Sciatic nerve (tissue), 2 donors: ENCODE data around the gene TOP3A. TPM values are rescaled to one million over a fixed set of nuclear protein-coding genes. Genes with fewer than 3 reads are reported as not detected.
"Not testable (repeated sequence)": the region's sequence is repeated elsewhere in the genome, so short reads cannot be mapped to it uniquely, and the experiment has no call there.

ENCODE experiments used
- ATAC-seq: fragments of 200-7000 bp; cut with Tn5 transposase; one replicate; pipeline ENCODE4 v1.9.1; 2020; ENCODE audit warnings: mild to moderate bottlenecking, moderate library complexity
- DNase-seq: peaks from one replicate; pipeline ENCODE4 v3.0.0-alpha.2; 2020; ENCODE audit warnings: low spot score
- intact Hi-C: fragments of 100-400 bp; cut with DNase I; formaldehyde crosslinking; loops from one replicate; pipeline ENCODE4 v1.14.2; 2022
- total RNA-seq: library from RNA; stranded (reverse); fragmentation: NEBNext Ultra II Directional; extraction: Animal tissue kit (Norgen Biotek cat#: 25700); gene quantifications from one replicate; pipeline ENCODE4 v1.2.1, GENCODE V29; 2021
- donor health status: DM: no; HTN: no; CAD: no.
- donor health status: DM: no; HTN: no; CAD: no.

Gene TOP3A
- total RNA-seq, 1 donor from 2014 or later: 37.0 TPM

DNA sequence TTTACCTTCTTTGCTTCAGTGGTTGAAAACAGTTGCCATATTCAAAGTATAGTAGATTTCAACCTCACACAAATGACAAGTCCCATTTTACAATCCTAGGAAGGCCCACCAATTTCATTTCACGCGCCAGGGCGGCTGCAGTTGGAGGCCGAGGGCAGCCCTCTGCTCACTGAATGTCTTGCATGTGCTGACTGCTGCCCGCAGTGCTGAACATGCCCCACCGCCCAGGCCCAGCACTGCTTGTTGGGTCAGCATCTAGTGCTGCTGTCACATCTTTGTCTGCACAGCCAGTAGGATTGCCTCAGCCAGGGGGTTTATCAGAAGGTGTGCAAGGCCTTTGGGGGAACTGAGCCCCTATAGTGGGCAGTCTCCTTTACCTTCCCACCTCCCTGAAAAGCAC, 11.8 kb upstream of the TOP3A start:
- intact Hi-C loops: no loop called here
- DNase-seq (no peak), ATAC-seq (no peak)

DNA sequence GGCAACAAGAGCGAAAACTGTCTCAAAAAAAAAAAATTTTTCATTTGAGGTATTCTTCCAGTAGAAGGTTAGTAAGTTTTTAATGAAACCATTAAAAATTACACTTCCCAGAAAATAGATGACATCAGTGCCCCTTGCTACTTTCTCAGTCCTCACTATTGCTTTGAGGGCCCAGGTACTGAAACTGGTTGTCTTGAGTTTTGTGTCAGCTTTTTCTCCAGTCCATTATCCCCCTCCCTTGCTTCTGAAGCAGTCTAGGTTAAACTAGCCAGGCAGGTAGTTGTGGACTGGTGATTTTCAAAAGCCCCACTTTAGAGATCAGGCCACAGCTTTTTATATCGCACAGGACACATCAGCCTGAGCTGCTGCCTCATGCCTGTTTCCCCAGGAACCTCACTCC, 11.2 kb upstream of the TOP3A start:
- ATAC-seq: no peak
- intact Hi-C loops: no loop called here
- DNase-seq: no peak

DNA sequence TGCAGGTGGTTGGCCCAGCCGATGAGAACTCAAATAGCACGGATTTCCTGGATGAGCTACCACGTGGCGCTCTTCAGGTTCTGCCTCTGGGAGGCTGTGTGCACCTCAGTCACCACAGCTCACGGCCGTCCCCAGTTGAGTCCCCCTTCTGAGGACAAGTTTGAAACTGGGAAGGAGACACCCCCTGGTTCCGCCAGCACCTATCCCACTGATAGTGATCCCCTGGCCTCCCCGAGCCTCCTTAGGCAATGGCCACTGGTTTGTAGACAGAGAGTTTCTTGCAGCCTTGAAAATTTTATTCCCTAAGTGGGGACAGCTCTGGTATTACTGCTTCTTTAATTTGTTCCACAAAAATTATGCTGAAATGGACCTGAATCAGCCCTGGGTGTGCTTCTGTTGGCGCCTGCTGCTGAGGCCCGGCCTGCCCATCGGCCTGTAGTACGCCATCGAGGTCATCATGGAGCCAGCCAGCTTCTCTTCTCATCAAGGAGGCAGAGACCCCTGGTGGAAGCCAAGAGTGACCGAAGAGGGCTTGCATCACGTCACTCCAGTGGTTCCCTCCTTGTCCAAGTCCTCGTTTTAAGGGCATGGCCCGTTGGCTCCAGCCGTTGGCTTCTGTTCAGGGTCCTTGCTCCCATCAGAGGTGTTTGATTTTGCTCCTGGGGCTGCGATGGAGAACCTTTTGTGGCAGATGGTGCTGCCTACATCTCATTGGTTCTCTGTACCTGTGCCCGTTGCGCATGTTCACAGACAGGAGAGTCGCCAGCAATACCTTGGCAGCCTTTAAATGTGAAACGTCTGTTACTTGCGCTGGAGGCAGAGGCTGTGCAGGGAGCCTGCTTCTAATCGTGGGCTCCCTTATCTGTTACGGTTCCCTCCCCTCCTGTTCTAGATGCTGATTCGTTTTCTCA, 9.6 kb upstream of the TOP3A start:
- no peak for DNase-seq
- intact Hi-C loops: no loop called here
- peak; percentile 71 for ATAC-seq

DNA sequence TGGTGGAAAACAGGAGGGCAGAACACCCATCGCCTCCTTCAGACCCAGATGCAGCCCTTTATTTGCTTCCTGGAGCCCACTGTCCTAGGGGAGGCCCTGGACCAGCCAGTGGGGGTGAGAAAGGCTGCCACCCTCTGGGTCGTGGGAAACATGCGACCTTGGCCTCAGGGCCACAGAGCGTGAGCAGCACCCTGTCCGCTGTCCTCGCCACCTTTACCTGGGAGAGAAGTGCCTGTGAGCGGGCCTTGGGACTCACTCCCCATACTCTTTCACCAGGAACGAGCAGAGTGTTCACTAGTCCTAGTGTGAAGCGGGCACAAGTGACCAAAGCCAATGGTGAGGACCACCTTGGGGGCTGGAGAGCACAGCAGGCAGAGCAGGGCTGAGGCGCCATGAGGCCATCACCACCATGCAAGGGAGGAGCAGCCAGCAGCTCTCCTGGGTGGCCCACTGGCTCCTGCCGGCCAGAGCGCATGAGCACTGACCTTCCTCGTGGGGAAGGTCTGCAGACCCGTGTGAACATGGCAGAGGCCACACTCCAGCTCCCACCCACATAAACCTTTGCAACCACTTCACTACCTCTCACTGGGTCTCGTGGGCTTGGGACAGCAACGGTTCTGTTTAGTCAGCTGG, 8.8 kb upstream of the TOP3A start:
- DNase-seq: no peak
- no peak for ATAC-seq
- intact Hi-C loops: no loop called here

DNA sequence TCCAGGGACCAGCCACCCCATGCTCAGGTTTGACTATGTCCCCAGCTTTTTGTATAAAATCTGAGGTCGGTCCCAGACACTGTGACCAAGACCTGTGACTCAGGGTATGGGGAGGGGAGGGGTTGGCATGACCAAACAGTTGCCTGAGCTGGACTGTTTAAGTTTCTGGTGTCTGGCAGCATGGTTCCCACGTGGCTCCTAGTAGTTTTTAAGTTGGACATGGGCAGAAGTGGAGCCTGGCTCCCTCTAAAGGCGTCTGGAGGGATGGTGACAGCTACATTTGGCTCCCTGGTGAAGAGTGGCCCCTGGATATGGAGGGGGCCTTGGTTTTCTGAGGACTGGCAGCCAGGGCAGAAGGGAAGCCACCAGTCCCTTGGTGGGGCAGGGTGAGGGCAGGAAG, 8.2 kb upstream of the TOP3A start:
- intact Hi-C loops: no loop called here
- no peak for ATAC-seq
- no peak for DNase-seq

DNA sequence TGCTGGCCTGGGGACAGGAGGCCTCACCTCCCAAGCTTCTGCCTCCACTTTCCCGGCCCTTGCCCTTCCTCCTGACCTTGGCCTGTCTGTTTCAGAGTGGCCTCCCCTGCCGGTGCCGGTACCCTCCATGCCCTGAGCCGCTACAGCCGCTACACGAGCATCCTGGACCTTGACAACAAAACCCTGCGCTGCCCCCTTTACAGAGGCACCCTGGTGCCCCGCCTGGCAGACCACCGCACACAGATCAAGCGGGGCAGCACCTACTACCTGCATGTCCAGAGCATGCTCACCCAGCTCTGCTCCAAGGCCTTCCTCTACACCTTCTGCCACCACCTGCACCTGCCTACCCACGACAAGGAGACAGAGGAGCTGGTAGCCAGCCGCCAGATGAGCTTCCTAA, 7.7 kb upstream of the TOP3A start:
- ATAC-seq: no peak
- DNase-seq: no peak
- intact Hi-C loops: no loop called here

DNA sequence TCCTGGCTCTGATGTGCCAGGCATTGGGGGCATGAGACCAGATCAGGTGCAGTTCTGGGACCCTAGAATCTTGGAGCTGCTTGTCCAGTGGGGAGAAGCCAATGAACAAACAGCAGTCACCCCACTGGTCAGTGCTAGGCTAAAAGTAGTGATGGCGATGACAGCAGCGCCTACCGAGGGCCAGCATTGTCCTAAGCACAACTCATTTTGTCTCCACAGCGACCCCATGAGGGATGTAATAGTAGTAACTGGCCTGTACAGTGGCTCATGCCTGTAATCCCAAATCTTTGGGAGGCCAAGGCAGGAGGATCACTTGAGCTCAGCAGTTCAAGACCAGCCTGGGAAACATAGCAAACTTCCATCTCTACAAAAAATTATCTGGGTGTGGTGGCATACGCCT, 6.5 kb upstream of the TOP3A start:
- intact Hi-C loops: no loop called here
- ATAC-seq: no peak
- no peak for DNase-seq

DNA sequence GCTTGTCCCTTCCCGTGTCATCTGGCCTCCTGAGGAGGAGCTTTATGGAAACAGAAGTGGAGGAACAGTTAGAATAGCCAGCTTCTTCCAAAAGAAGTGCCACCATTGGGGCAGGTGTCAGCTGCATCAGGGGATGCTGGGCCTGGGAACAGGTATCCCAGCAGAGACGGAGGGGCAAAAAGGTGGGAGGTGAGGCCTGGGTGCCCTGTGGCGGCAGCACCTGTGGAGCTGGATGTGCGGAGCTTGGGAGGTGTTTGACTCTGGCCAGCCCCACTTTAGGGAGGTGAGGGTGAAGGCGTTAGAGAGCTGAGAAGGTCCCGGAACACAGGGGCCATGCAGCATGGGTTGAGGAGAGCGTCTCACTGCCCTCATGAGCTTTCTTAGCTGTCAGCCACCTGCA, 5.5 kb upstream of the TOP3A start:
- intact Hi-C loops: no loop called here
- DNase-seq: no peak
- ATAC-seq: no peak

DNA sequence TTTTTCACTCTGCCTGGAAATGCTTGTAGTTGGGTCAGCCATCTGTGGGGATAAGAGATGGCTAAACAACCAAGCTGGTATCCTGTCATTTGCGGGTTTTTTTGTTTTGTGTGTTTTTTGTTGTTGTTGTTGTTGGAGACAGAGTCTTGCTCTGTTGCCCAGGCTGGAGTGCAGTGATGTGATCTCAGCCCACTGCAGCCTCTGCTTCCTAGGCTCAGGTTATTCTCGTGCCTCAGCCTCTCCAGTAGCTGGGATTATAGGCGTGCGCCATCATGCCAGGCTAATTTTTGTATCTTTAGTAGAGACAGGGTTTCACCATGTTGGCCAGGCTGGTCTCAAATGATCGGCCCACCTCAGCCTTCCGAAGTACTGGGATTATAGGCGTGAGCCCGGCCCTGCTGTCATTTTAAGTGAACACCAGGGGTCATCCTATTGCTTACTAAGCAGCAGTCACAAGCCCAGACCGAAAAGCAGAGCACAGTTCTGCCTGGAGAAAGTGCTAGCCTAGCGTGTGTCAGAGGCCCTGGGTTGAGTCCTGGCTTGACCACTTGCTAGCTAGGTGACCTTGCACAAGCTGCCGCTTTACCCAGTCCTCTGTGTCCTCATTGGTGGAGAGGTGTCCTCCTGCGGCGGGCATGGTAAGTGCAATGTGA, 4.9 kb upstream of the TOP3A start:
- DNase-seq: no peak
- ATAC-seq: no peak
- intact Hi-C loops: loop anchor here (10.0 kb wide), 1 partner anchor 55 kb away; the partner anchor contains the start of gene MIEF2

DNA sequence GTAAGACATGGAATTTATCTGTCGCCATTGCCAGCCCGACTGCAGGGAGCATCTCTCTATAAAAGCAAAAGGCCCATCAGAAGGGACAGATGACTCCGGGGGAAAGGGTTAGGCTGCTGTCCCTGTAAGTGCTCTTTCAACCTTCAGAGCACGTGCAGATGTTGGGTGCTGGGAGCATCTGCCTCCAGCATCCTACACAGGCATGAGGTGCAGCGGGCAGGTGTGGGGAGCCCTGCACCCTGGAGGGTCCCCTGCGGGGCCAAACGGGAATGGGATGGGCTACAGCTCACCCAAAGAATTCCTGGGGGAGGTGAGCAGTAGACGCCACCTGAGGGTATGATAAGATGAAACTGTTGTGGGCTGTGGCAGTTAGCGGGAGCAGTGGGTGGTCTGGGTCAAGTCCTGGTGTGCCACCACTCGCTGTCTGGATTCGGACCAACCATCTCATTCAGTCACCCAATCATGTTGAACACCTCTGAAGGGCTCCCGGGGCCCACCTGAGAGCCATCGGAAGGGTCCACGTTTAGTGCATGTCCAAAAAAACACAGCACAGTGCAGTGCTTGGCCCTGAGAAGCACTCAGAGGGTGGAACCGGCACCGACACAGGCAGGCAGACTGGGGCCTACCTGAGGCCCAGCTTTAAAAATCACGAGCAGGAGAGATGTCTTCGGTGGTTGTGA, 4.1 kb upstream of the TOP3A start:
- intact Hi-C loops: loop anchor here (10.0 kb wide), 1 partner anchor 54 kb away; the partner anchor contains the start of gene MIEF2
- DNase-seq (no peak), ATAC-seq (no peak)

DNA sequence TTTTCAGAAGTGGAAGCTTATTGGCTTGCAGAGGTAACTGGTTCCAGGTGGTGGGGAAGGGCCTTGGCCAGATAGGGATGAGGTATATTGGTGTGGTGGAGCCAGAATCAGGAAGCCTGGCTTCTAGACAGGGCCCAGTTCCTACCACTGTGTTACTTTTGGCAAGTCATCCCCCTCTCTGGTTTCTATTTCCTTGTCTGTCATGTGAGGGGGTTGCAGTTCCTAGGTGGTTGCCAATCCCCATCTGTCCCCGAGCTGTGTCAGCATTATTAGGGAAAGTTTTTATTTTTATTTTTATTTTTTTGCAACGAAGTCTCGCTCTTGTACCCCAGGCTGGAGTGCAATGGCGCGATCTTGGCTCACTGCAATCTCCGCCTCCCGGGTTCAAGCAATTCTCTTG, 3.3 kb upstream of the TOP3A start:
- intact Hi-C loops: loop anchor here (10.0 kb wide), 1 partner anchor 53 kb away; the partner anchor contains the start of gene MIEF2
- ATAC-seq: no peak
- no peak for DNase-seq

DNA sequence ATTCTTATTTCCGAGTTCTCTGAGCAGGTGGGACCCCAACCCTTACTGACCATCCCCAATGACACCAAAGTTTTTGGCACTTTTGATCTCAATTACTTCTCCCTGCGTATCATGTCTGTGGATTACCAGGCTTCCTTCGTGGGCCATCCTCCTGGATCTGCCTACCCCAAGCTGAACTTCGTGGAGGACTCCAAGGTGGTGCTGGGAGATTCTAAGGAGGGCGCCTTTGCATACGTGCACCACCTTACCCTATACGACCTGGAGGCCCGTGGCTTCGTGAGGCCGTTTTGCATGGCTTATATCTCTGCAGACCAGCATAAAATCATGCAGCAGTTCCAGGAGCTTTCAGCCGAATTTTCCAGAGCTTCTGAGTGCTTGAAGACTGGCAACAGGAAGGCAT, 1.2 kb upstream of the TOP3A start:
- DNase-seq (no peak), ATAC-seq (no peak)
- intact Hi-C loops: loop anchor here (10.0 kb wide), 1 partner anchor 51 kb away; the partner anchor contains the start of gene MIEF2

DNA sequence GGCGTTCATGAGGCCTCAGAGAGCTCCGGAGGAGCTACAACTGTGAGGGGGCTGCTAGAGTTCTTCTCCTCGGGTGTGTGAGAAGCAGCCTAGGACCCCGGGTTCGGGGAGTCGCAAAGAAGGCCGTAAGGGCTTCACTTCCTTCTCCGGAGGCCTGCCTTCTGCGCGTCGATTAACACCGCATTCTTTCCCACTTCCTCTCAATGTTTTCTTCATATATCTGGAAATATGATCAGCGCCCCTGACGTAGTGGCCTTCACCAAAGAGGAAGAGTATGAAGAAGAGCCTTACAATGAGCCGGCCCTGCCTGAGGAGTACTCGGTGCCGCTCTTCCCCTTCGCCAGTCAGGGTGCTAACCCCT, 748 bp upstream of the TOP3A start:
- DNase-seq (no peak), ATAC-seq (peak; percentile 2)
- intact Hi-C loops: loop anchor here (10.0 kb wide), 1 partner anchor 51 kb away; the partner anchor contains the start of gene MIEF2

DNA sequence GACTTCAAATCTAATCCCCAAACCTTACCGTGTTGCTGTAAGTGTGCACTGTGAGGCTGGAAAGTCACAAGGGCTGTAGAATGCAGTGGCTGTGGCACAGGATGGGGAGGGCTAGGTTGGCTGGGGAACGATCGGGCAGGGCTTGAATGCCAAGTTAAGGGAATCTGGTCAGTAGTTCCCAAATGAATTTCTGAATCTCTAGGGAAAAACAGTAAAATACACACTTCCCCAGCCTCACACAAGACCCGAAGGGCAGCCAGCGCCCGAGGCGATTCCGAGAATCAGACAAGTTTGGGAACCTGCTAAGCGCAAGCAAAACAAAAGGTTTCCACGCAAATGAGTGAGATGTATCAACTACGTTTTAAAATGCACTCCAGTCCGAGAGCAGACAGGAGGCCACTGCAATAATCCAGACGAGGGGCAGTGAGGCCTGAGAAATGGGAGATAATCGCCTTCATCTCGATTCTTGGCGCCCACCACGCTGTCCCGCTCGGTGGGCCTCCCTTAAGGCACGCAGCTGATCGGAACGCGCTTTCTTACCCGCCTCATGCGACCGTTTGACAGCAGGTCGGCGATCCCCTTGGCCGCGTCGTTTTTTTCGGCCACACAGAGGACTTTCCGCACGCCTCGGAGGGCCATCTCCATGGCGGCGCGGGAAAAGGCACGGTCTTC, 599 bp downstream of the TOP3A start:
- intact Hi-C loops: loop anchor here (10.0 kb wide), 1 partner anchor 49 kb away; the partner anchor contains the start of gene MIEF2
- ATAC-seq (no peak), DNase-seq (no peak)

DNA sequence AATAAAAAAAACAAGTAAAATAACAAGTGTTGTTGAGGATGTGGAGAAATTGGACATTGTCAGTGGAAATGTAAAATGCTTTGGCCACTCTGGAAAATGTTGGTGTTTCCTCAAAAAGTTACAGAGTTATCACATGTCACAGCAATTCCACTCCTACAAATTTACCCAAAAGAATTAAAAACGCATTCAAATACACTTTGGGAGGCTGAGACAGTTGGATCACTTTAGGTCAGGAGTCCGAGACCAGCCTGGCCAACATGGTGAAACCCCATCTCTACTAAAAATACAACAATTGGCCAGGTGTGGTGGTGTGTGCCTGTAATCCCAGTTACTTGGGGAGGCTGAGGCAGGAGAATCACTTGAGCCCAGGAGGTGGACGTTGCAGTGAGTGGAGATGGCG, 5.6 kb downstream of the TOP3A start:
- ATAC-seq (no peak), DNase-seq (no peak)
- intact Hi-C loops: no loop called here

DNA sequence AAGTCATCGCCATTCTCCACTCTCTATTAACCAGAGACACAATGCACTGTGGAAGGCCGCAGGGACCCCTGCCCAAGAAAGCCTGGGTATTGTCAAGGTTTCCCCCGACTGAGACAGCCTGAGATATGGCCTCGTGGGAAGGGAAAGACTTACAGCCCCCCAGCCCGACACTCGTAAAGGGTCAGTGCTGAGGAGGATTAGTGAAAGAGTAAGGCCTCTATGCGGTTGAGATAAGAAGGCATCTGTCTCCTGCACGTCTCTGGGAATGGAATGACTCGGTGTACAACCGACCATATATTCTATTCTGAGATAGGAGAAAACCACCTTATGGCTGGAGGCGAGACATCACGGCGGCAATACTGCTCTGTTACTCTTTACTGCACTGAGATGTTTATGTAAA, 11.6 kb downstream of the TOP3A start:
- intact Hi-C loops, DNase-seq, ATAC-seq: not testable (repeated sequence)

DNA sequence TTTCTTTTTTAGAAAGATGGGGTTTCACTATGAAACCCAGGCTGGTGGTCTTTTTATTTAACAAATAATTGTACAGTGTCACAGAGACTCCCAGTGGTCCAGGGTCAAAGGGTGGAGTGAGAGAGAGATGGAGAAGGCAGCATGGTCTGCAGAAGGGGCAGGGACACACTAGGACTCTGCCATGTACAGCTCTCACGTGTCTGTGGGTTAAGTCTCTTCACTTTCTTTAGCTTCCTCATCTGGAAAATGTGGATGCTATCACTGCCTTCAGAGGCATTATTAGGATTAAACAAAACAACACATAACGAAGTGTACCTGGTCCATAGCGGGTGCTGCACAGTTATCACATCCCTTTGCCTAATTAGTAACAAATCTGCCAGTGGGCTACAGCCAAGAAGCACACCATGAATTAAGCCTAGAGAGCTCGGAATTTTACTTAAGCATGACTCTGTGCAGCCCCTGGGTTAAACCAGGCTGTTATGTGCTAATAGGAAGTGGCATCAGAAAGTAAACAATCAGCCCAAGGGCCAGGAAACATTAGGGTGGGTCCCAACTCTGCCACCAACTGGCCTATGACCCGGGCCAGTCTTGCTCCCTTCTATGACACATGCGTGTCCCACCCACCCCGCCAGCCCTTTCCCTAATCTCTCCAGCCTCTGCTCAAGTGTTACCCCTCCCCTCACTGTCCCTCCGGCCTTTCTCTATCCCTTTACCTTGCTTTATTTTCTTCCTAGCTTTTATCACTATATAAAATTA, 13.9 kb downstream of the TOP3A start:
- ATAC-seq: no peak
- intact Hi-C loops: no loop called here
- DNase-seq: no peak

DNA sequence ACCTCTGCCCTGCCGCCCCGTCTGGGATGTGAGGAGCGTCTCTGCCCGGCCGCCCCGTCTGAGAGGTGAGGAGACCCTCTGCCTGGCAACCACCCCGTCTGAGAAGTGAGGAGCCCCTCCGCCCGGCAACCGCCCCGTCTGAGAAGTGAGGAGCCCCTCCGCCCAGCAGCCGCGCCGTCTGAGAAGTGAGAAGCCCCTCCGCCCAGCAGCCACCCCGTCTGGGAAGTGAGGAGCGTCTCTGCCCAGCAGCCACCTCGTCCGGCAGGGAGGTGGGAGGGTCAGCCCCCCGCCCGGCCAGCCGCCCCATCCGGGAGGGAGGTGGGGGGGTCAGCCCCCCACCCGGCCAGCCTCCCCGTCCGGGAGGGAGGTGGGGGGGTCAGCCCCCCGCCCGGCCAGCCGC, 16.7 kb downstream of the TOP3A start:
- ATAC-seq, intact Hi-C loops, DNase-seq: not testable (repeated sequence)
